LNCAP (cell line): ENCODE measurements around the gene POU3F3.

Source experiments
- CTCF ChIP-seq: fragments of 450-650 bp; IDR thresholded peaks from 2 replicates; pipeline ENCODE4 v1.5.1; 2017; ENCODE audit warnings: mild to moderate bottlenecking

POU3F3 gene

DNA sequence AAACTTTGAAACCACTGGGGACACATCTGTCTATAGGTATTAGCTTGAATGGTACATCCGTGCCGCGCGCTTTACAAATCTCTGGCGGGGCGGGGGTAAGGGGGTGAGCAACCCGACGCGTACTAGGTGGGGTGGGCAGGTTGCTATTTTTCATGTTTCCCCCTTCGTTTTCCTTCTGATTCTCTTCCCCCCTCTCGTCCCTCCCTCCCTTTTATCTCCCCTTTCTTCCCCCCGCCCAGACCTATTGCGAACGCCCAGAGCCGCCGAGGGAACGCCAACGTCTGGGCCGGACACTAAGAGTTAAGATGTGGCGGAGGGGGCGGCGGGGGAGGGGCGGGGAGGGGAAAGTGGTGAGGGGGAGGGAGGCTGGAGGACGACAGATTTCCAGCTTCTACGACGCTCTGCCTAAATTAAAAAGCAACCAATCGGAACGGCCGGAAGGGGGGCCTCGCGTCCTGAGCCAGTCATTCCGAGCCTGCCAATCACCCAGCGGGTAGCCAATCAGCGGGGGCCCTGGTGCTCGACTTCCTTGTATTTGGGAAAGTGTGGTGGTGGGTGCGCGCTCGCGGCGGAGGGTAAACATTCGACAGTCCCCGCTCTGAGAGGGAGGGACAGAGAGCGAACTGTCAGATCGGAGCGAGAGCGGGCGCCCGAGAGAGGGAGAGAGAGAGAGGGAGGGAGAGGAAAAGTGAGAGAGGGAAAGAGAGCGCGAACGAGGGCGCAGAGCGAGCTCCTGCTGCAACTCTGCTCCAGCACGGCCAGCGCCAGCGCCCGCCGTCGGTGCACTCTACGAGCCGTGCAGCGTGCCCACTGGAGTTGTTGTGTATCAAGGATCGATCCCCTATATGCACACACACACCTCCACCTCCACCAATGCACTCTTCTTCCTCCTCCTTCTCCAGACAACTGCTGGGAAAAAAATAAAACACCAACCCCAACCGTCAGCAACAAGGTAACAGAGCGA, at the start of gene POU3F3:
Gene POU3F3 (plus strand): TSS at position 582 of the 964 bp plus-strand sequence. CDS start 1,396 bp downstream, outside the sequence.
- TF ChIP-seq CTCF, result no peak

GRCh38 chr2:104804148-104804890, 49.6 kb upstream of the POU3F3 start:
- peak; percentile 12; the same call in 1 of the 2 replicates for TF ChIP-seq CTCF

- no peak for TF ChIP-seq CTCF
Measured at GRCh38 chr2:104812286-104812685, 41.6 kb upstream of the POU3F3 start.

- no peak for TF ChIP-seq CTCF
Measured at GRCh38 chr2:104816143-104816542, 37.8 kb upstream of the POU3F3 start.

DNA sequence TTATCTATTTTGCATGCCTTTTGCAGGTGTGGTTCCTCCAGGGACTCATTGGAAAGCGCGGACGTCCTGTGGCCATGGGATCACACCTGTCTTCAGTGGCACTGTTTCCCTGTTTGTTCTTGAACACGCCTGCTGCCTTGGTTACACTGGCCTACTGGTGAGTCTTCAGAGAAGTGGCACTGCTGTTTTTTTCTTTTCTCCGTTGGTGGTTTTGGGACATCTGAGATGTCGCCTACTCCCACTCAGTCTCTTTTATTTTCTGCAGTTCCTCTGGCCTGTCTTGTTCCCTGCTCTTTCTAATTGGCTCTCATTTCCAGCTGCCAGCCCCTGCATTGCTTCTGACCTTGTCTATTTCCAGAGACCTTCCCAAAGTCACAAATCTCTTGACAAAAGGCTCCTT, 35.7 kb upstream of the POU3F3 start:
- no peak for TF ChIP-seq CTCF

DNA sequence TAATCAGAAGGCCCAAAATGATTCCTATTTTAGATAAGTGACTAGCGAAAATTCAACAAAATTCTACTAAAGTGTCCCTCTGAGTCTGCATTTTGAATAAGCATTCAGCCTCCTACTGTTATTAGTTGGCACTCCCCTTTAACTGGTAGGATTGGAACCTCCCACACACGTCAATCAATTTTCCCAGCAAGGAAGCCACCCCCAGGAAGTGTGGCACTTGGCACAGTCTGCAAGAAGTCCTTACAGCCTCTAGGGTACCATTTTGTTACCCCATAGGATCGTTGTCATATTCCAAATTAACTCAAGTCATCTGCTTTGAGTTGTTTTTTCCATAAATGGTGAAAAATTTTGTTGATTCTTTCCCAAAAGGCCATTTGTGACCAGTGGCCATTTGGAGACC, 33.8 kb upstream of the POU3F3 start:
- no peak for TF ChIP-seq CTCF

GRCh38 chr2:104825124-104825865, 28.6 kb upstream of the POU3F3 start:
- TF ChIP-seq CTCF, result no peak
